AG10803 (cell line): ENCODE data around the gene SF3B5.

Experiments
- DNase-seq: peaks from one replicate; pipeline ENCODE4 v3.0.0; 2010; ENCODE audit warnings: low read depth
- H3K4me3 ChIP-seq: 2 replicates; pipeline ENCODE4 v1.5.1; 2011; ENCODE audit warnings: mild to moderate bottlenecking, low read length, control low read depth
- CTCF ChIP-seq: conservative IDR thresholded peaks from 2 replicates; pipeline ENCODE4 v1.5.1; 2011; ENCODE audit warnings: mild to moderate bottlenecking, low read length, control low read depth, inconsistent platforms

Gene SF3B5

GRCh38 chr6:144065213-144065660 lies 30.1 kb downstream of the SF3B5 start:
- TF ChIP-seq CTCF = no peak
- H3K4me3 ChIP-seq = no peak overlapping the region
- no peak for DNase-seq

DNA sequence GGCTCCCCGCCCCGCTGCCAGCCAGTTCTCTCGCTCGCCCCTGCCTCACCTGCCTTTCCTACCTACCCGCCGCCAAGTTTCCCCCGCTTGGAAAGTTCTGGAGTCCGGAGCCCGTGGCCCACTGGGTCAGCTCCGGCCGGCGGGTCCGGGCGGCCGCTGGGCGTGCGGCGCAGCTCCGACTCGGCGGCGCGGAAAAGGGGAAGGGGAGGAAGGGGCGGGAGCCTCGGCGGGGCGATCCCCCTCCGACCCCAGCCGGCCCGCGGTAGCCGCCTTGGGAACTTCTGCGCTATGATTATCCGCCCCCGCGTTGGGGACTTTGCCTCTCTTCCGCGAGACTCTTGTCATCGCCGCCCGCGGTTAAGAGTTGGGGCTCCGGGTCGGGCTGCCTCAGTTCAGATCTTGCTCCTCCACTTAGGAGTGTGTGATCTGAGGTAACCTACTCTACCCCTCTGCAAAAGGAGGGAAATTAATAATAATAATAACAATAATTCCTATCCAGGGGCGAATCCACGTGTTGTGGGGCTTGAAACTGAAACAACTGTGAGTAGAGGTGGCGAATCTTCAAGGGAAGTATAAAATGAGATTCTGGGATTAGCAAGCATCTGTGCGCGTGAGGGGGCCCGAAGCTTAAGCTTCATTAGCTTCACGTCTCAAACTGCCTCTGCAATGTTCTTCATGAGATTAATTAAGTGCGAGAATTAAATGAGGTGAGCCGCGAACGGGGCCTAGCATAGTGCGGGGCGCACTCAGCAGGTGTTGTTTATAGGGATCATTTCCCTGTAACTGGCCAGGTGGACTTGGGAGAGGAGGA lies 30.8 kb downstream of the SF3B5 start:
- DNase-seq = no peak
- peak overlapping the region; percentile 59 for H3K4me3 ChIP-seq
- no peak for TF ChIP-seq CTCF

- no peak for TF ChIP-seq CTCF
- peak overlapping the region; percentile 59 for H3K4me3 ChIP-seq
- peak; percentile 4 for DNase-seq
Measured at GRCh38 chr6:144063744-144064401, 31.5 kb downstream of the SF3B5 start.

DNA sequence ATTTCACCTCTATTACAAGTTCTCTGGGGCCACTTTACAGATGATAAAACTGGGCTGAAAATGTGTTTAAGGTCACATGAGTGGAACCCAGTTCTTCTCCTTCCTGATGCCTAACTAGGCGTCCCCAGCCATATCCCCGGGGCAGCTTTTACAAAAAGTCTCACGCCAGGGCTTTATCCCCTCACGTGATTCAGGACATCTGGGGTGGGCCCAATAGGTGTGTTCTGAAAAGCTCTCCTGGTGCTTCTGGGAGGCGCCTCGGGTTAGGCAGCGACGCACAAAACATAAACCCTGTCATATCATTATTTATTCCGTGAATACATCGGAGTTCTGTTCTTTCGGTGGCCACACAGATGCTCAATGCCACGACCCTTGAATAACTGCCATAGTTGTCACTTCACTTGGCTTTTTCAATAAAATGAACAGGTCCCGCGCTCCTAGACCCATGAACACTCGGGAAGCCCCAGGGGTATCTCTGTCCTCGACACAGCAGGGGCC lies 32.1 kb downstream of the SF3B5 start:
- no peak for DNase-seq
- TF ChIP-seq CTCF = no peak

GRCh38 chr6:144062786-144063185 lies 32.6 kb downstream of the SF3B5 start:
- DNase-seq = no peak
- no peak overlapping the region for H3K4me3 ChIP-seq
- no peak for TF ChIP-seq CTCF

More for the DNA sequence above, 32.1 kb downstream of the SF3B5 start:
- H3K4me3 ChIP-seq = peak overlapping the region; percentile 59

GRCh38 chr6:144059139-144059538 lies 36.2 kb downstream of the SF3B5 start:
- H3K4me3 ChIP-seq = no peak overlapping the region
- TF ChIP-seq CTCF = no peak
- DNase-seq = no peak
